GM18519 (cell line): ENCODE results near the gene SLC31A1.
"Not testable (repeated sequence)": the region's sequence is repeated elsewhere in the genome, so short reads cannot be mapped to it uniquely, and the experiment has no call there.

Experiments used
- ATAC-seq: cut with Tn5 transposase; IDR thresholded peaks from one replicate; pipeline ENCODE4 v1.9.1; 2021; ENCODE audit warnings: mild to moderate bottlenecking, moderate library complexity; ENCODE audit not compliant: unreplicated experiment, low FRiP score

Gene SLC31A1

DNA sequence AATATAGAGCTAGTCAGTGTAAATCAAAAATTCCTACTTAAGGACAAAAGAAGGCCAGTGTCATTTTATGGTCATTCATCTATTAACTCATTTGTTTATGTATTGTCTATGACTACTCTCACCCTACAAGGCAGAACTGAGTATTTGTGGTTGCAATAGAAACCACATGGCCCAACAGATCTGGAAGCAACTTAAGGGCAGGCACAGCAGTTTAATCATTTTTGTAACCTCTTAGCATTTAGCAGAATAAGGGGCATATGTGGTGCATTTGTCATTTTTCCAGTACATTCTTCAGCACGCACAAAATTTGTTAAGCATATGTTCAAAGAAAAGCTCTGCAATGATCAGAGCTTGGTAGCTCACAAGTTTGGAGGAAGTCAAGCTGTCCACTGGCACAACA, 1.4 kb upstream of the SLC31A1 start:
- peak; percentile 43 for ATAC-seq

DNA sequence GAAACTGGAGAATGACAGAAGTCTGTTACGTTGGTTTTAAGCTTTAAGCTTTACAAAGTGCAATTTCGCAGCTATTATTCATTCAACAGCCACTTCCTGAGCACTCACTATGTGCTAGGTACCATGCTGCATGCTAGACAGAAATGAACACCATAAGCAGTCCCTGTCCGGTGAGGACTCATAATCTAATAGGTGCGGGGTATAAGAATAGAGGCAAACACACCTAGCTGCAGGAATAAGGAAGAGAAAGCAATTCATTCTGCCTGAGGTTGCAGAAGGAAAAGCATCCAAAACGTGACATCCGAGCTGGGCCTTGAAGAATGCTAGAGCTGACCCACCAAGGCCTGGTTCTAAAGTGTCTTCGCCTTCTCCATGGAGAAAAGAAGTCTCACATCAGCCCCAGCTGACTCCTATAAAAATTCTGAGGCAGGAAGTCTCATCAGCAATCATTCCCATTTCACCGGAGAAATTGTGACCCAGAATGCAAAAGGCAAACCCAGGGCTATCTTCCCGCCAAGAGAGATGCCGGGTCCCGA, 809 bp upstream of the SLC31A1 start:
- ATAC-seq, result no peak

DNA sequence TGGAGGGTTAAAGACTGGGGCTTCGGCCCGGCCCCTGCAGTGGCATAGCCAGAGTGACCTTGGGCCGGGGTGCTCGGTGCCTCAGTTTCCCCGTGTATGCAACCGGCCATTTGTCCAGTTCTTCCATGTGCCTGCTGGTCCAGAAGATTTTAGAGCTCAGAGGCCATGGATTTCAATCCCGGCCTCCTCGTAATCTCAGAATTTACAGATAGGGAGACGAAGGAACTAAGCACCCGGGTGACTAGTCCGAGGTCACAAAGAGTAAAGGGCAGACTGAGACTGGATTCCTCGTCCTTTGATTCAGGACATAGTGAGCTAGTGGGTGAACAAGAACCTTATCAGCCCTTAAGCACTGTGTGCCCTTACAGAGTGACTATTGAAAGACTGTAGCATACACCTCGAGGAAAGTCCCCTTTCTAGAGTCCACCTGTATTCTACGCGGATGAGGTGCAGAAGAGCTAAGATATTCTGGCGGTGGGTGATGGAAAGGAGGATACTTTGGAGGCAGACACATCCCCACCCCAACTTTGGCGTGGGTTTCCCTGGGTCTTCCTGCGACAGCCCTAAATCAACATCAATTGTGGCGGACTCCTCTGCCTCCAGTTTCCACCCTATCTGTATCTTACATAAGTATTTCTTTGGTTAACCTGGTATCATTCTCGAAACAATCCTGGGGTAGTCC, 597 bp downstream of the SLC31A1 start:
- no peak for ATAC-seq

DNA sequence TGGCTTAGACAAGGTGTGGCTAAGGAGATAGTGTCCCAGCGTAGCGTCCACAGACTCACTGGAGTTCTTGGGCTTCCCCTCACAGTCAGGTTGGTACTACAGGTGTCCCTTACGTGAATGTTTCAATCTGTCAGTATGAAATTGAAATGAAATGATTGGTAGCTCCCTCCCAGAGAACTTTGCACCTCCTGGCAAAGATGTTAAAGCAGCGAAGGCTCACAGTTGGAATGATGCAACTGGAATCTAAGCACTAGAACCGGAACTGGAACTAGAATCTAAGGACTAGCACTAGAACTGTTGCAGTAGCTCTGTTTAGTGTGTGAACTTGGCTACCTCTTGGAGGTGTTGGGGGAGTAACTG, 1.1 kb downstream of the SLC31A1 start:
- ATAC-seq, result no peak

DNA sequence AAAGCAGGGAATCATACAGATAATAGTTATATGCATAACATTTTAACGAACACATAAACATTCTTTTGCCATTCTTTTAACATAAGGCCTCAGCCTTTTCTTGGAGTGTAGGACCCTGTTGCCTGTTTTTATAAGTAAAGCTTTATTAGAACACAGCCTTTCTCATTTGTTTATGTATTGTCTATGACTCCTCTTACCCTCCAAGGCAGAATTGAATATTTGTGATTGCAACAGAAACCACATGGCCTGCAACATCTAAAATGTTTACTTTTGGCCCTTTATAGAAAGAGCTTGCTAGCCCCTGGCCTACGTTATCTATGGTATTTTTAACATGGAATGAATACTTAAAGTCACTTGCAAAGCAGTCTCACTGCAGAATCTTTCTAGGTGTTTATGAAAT, 2.6 kb downstream of the SLC31A1 start:
- no peak for ATAC-seq

DNA sequence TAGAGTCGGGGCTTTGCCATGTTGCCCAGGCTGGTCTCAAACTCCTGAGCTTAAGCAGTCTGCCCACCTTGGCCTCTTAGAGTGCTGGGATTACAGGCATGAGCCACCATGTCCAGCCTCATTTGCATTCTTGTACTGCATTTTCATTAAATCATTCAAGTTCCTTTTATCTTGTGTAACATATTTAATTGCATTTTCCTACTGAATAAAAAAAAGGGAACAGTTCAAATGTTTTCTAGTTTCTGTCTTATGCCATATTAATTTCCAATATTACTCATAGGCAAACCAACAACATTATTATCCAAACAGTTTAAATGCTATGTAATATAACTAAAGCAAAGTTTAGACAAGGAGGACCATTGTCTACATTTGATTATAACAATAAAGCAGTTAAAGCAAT, 6.1 kb downstream of the SLC31A1 start:
- ATAC-seq, result no peak

DNA sequence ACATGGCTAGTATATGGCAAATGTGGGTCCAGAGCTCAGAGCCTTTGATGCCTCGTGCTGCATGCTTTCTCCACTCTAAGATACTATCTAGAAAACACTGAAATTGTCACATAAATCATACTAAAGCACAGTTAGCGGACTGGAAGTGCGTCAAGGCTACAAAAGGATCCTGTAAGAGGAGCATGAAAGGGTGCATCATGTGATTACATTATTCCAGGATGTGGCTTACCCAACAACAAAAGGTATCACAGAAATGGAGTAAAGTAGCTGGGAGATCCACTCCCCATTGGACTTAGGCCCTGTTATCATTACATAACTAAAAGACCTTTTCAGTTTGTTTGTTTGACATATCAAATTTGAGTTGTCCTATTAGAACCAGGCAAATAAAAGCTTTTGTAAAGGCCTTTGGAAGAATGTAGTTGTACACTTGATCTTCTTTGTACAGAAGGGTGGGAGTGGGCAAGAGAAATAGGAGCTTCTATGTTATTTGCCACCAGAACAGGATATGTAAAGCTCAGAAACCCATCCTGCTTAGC, 6.9 kb downstream of the SLC31A1 start:
- no peak for ATAC-seq

DNA sequence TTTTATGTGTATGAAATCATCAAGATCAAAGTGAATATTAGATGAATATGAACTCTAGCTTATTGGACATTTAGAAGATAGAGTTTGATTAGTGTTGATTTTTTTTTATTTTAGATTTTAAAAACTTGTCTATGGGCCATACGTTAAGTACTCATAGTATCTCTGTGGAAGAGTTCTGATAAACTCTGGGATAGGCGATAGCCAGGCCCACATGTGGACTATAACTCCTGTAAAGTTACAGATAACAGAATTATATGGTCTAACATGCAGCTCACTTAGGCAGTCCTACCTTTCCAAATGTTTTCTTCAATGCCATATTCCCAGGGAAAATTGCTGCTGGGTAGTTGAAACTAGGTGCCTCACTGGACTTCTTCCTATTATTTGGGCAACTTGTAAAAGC, 10.4 kb downstream of the SLC31A1 start:
- no peak for ATAC-seq

DNA sequence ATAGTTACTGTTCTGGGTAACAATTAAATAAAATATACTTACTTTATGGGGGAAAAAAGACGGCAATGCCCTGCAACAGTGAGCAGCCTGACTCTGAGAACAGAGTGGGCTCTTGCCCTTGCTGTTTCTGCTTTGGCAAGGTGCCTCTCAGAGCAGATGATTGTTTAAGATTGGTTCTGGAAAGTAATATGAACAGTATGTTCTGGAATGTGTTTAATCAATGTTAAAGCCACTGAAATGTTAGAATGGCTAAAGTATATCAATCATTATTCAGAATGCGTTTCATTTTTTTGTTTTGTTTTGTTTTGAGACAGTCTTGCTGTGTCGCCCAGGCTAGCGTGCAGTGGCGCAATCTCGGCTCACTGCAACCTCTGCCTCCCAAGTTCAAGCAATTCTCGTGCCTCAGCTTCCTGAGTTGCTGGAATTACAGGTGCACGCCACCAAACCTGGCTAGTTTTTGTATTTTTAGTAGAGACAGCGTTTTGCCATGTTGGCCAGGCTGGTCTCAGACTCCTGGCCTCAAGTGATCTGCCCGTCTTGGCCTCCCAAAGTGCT, 14.4 kb downstream of the SLC31A1 start:
- ATAC-seq, result not testable (repeated sequence)

DNA sequence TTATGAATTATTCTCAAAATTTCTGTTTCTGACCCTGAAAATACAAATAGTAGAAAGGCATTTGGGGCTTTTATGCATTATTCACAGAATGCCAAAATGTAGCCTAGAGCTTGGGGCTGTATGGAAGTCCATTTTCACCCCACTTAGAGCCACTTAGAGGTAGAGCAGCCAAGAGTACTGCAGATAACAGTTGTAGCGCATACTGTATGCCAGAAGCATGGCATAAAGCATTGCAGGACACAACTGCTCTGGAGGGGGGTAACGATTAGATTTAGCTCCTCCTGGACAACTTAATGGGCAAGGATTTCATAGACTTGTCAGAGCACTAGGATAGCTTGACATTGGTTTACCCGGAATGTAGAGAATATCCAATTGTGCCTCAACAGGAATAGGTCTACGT, 15.7 kb downstream of the SLC31A1 start:
- no peak for ATAC-seq

DNA sequence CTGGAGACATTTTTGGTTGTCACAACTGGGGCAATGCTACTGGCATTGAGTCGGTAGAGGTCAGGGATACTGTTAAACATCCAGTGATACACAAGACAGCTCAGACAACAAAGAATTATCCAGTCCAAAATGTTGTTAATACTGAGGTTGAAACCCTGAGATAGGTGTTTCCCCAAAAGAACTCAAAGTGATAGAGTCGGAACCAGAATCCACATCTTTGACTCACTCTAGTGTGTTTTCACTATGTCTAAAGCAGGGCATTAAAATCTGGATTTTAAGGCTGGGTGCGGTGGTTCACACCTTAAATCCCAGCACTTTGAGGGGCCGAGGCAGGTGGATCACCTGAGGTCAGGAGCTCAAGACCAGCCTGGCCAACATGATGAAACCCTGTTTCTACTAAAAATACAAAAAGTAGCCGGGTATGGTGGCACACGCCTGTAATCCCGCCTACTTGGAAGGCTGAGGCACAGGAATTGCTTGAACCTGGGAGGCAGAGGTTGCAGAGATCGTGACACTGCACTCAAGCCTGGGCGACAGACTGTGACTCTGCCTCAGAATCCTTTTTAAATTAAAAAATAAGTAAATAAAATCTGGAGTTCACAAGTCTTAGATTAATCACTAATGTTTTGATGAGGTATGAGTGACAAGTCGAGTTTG, 17.0 kb downstream of the SLC31A1 start:
- no peak for ATAC-seq

DNA sequence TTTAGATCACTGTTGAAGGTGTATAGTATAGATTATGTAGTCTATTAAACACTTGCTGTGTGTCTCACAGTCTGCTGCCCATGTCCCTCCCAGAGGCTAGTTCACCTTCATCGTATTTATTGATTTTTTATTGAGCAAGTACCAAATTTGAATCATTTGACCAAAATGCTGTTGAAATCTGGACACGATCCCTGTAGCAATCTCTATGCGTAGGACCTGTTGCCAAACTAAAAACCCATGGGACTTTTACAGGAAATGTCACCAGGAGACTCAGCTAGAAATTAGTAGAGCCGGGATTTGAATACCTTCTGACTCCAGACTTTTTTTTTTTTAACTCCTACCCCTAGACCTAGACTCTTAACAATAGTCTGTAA, 17.5 kb downstream of the SLC31A1 start:
- ATAC-seq, result no peak

DNA sequence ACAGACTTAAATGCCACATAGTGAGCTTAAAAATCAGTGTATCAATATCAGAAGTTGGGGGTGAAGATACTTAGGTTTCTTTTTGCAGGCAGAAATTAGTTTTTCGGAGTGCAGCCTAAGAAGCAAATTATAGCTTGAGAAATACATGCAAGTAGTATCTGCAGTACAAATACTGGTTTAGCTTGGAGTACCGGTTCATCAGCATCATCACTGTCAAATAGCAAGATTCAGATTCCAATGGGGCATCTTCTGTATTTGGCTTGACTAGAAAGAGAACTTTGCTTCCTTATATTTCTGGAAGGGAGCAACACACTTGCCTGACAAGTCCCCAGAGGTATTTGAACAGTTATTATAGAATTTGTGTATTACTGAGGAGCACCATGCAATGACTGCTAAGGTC, 19.8 kb downstream of the SLC31A1 start:
- ATAC-seq, result no peak

DNA sequence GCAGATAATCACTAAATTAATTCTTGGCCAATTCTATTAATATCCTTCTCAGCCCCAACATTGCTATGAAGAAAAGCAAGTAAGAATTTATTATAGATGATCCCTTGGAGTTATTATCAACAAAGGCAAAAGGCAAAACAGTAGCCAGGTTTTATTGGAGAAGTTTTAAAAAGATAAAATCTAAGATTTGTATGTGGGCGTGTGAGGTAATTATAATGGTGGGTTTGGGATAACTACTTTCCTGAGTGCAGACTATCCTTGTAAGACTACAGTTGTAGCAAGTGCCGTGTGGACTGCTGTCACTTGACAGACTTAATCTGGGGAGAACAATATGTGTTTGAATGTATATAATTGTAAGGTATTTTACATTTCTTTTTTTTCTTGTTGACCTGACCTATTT, 23.2 kb downstream of the SLC31A1 start:
- ATAC-seq, result no peak

DNA sequence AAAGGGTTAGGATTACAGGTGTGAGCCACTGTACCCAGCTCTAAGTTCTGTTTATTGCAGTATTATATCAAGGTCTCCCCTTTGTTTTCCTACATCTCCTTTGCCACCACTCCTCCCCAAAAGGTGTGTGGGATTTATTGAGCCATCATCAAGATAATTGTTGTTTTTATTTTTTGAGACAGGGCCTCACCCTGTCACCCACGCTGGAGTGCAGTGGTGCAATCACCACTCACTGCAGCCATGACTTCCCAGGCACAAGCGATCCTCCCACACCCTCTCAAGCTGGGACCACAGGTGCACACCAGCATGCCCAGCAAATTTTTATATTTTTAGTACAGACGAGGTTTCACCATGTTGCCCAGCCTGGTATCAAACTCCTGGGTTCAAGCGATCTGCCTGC, 24.6 kb downstream of the SLC31A1 start:
- ATAC-seq, result no peak

DNA sequence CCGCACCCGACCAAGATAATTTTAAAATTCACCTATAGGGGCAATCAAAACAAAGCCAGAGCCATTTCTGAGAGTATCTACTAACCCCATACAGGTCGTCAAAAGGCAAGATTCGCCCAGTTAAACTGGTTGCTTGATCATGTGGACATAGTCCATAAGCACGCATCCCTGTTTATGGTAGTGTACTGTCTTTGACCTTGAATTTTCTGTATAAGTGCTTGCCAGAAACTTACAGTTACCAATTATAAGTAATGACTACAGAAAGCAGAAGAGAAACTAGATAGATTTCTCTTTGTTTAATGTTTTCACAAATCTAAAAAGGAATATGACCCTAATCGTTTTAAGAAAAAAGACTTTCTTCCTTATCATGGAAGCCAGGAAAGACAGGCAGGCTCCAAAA, 25.6 kb downstream of the SLC31A1 start:
- ATAC-seq, result no peak

DNA sequence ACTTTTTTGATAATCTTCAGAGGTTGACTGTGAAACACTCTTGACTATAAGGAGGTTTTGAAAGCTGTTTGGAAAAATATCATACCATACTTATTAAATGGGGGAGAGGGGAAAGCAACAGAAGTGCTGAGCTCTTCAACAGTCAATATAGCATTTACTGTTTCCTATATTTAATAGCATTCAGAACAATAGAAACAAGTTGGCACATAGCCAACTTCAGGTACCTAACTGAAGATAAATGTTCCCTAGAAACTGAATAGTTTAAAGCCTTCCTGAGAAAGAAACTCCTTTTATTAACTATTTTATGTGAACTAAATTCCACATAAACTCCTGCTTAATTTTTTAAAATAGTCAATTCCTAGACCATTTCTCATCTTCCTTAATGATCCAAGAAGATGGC, 26.3 kb downstream of the SLC31A1 start:
- no peak for ATAC-seq

DNA sequence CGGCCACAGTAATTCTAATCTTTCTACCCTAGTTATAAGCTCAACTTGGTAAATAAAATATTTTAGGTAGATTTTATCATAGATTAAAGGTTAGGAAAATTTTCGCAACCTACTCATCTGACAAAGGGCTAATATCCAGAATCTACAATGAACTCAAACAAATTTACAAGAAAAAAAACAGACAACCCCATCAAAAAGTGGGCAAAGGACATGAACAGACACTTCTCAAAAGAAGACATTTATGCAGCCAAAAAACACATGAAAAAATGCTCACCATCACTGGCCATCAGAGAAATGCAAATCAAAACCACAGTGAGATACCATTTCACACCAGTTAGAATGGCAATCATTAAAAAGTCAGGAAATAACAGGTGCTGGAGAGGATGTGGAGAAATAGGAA, 28.3 kb downstream of the SLC31A1 start:
- not testable (repeated sequence) for ATAC-seq

DNA sequence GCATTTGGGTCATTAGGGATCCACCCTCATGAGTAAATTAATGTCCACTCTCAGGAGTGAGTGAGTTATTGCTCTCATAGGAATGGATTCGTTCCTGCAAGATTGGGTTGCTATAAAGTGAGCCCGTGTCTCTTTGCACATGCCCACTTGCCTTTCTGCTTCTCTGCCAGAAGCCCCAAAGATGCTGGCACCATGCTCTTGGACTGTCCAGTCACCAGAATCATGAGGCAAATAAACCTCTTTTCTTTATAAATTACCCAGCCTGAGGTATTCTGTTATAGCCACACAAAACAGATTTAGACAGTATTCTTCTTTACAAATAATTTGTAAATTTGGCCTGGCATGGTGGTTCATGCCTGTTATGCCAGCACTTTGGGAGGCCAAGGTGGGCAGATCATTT, 29.5 kb downstream of the SLC31A1 start:
- ATAC-seq, result no peak

DNA sequence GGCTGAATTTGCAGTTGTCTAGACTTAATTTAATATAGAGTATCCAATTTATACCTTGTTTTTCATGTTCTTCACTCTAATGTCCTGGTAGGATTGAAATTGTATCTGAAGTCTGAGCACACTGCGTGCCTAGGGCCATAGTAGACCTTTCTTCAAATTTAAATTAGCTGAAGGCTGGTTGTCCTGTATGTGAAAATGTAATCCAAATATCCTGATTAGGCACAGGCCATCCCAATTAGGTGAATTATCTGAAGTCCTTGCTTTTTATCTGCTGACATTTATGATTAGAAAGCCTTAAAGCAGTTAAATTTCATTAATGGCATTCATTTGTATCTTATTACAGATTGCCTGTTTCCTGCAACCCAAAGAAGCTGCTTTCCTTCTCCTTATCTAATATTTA, 33.6 kb downstream of the SLC31A1 start:
- ATAC-seq, result no peak

DNA sequence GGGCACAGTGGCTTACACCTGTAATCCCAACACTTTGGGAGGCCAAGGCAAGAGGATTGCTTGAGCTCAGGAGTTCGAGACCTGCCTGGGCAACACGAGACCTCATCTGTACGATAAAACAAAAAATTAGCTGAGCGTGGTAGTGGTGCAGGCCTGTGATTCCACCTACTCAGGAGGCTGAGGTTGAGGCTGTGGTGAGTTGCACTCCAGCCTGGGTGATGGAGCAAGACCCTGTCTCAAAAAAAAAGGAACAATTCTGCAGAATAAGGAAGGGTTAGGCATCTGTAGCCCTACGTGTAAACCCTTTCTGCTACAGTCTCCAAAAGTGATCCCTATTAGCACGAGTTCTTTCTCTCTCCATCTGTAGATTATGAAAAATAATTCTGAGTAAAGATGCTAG, 34.1 kb downstream of the SLC31A1 start:
- ATAC-seq, result no peak

DNA sequence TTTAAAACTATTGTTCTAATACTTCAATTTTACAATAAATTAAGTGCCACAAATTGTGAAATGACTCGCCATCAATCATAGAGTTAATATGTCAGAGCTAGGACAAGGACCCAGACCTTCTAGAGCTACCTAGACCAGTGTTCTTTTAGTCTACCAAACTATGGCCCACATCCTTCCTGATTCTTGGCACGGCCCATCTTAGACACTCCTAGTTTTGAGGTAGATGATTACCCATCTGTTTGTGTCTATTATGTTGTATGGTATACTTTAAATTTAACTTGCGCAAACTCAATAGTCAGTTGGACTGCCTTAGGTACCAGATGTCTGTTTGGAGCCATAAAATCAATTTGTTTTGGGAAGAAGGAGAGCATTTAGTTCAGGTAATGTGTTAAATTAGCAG, 36.5 kb downstream of the SLC31A1 start:
- ATAC-seq, result no peak
